DOHH2 (cell line): ENCODE results near the gene P4HA1.
"Not testable (repeated sequence)": the region's sequence is repeated elsewhere in the genome, so short reads cannot be mapped to it uniquely, and the experiment has no call there.

Experiments
- H3F3A ChIP-seq: fragments of 200-600 bp; sonication (generic), shearing (Covaris generic); 2 replicates; pipeline ENCODE4 v1.6.0; 2016; ENCODE audit warnings: antibody characterized with exemption, mild to moderate bottlenecking; ENCODE audit not compliant: control insufficient read depth, insufficient read depth
- H3K27ac ChIP-seq: fragments of 200-600 bp; sonication (generic); 2 replicates; pipeline ENCODE4 v1.5.1; 2014; ENCODE audit warnings: low read depth, mild to moderate bottlenecking, low read length, moderate library complexity
- H3K27me3 ChIP-seq: fragments of 200-600 bp; sonication (generic); 2 replicates; pipeline ENCODE4 v1.6.1; 2014; ENCODE audit warnings: mild to moderate bottlenecking, low read length, mixed read lengths; ENCODE audit not compliant: control insufficient read depth
- H3K36me3 ChIP-seq: fragments of 200-600 bp; sonication (generic); 2 replicates; pipeline ENCODE4 v1.6.1; 2014; ENCODE audit warnings: mild to moderate bottlenecking, low read length, moderate library complexity, mixed read lengths; ENCODE audit not compliant: control insufficient read depth
- H3K4me1 ChIP-seq: fragments of 200-600 bp; sonication (generic); 2 replicates; pipeline ENCODE4 v1.6.1; 2014; ENCODE audit warnings: mild to moderate bottlenecking, low read length, mixed read lengths; ENCODE audit not compliant: control insufficient read depth
- H3K4me2 ChIP-seq: fragments of 200-600 bp; sonication (generic); 2 replicates; pipeline ENCODE4 v1.6.0; 2014; ENCODE audit warnings: mild to moderate bottlenecking, low read length, moderate library complexity
- H3K4me3 ChIP-seq: fragments of 200-600 bp; sonication (generic); 2 replicates; pipeline ENCODE4 v1.5.1; 2014; ENCODE audit warnings: mild to moderate bottlenecking, low read length, mixed read lengths
- H3K79me2 ChIP-seq: fragments of 200-600 bp; sonication (generic); 2 replicates; pipeline ENCODE4 v1.6.1; 2014; ENCODE audit warnings: mild to moderate bottlenecking, low read length, mixed read lengths; ENCODE audit not compliant: control insufficient read depth
- H3K9me2 ChIP-seq: fragments of 200-600 bp; sonication (generic); replicated peaks from 2 replicates; pipeline ENCODE4 v1.6.1; 2014; ENCODE audit warnings: mild to moderate bottlenecking, low read length, mixed read lengths; ENCODE audit not compliant: control insufficient read depth
- H3K9me3 ChIP-seq: fragments of 200-600 bp; sonication (generic); 2 replicates; pipeline ENCODE4 v1.6.1; 2014; ENCODE audit warnings: antibody characterized with exemption, low read length, mixed read lengths; ENCODE audit not compliant: control insufficient read depth, insufficient read depth
- H4K20me1 ChIP-seq: fragments of 200-600 bp; sonication (generic); 2 replicates; pipeline ENCODE4 v1.6.0; 2014; ENCODE audit warnings: low read depth, mild to moderate bottlenecking, antibody characterized with exemption, low read length, moderate library complexity; ENCODE audit not compliant: control insufficient read depth, insufficient read depth
- CTCF ChIP-seq: fragments of 200-600 bp; sonication (generic); IDR thresholded peaks from one replicate; pipeline ENCODE4 v1.5.1; 2014; ENCODE audit warnings: antibody characterized with exemption, mild to moderate bottlenecking, low read depth, low read length; ENCODE audit not compliant: poor library complexity, severe bottlenecking
- EZH2phosphoT487 ChIP-seq: fragments of 200-600 bp; sonication (generic); IDR thresholded peaks from 2 replicates; pipeline ENCODE4 v1.6.1; 2017; ENCODE audit warnings: borderline replicate concordance, mild to moderate bottlenecking, antibody characterized with exemption, low read length, moderate library complexity, mixed read lengths

P4HA1 gene

DNA sequence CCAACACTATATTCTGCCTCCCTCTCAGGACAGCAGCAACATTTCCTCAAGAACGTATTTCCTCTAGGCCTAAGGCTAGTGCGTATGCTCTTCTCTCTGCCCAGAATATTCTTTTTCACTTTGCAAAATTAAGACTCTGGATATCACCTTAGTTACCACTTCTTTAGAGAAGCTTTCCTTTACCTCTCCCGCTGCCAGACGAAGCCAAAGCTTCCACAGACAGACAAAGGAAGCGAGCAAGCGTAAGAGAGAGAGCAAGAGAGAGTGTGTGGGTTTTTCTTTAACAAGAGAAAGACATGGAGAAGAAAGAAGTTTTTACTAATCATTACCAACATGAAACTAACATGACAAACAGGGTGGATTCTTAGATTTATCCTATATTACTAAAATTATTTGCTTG is 64.1 kb downstream of the P4HA1 start:
- H3K27me3 ChIP-seq: no peaks in the 10 kb centered on the region
- H3F3A ChIP-seq: peaks cover 4% of the 10 kb centered on the region; the same call in 1 of the 2 replicates
- TF ChIP-seq CTCF (no peak), EZH2phosphoT487 (no peak)
- H4K20me1 ChIP-seq: no peaks in the 10 kb centered on the region
- H3K4me2 ChIP-seq: no peak overlapping the region
- H3K4me3 ChIP-seq: no peak overlapping the region
- no peak overlapping the region for H3K27ac ChIP-seq
- no peaks in the 10 kb centered on the region for H3K9me3 ChIP-seq
- H3K79me2 ChIP-seq: no peaks in the 10 kb centered on the region
- H3K9me2 ChIP-seq: no peaks in the 10 kb centered on the region
- H3K36me3 ChIP-seq: peaks cover 69% of the 10 kb centered on the region
- H3K4me1 ChIP-seq: no peaks in the 10 kb centered on the region

- not testable (repeated sequence) for H4K20me1 ChIP-seq, H3K4me2 ChIP-seq, H3K4me1 ChIP-seq, H3K27me3 ChIP-seq, H3K9me3 ChIP-seq, H3K79me2 ChIP-seq, H3K9me2 ChIP-seq, H3F3A ChIP-seq, H3K4me3 ChIP-seq, H3K27ac ChIP-seq
- H3K36me3 ChIP-seq: peaks cover 45% of the 10 kb centered on the region
Observed at GRCh38 chr10:73026623-73027022, 70.0 kb downstream of the P4HA1 start.

DNA sequence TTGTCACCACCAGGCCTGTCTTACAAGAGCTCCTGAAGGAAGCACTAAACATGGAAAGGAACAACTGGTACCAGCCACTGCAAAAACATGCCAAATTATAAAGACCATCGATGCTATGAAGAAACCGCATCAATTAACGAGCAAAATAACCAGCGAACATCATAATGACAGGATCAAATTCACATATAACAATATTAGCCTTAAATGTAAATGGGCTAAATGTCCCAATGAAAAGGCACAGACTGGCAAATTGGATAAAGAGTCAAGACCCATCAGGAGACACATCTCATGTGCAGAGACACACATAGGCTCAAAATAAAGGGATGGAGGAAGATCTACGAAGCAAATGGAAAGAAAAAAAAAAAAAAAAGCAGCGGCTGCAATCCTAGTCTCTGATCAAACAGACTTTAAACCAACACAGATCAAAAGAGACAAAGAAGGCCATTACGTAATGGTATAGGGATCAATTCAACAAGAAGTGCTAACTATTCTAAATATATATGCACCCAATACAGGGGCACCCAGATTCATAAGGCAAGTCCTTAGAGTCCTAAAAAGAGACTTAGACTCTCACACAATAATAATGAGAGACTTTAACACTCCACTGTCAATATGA is 73.1 kb downstream of the P4HA1 start:
- H3K79me2 ChIP-seq: peaks cover 10% of the 10 kb centered on the region
- not testable (repeated sequence) for H3K27me3 ChIP-seq, H3K4me2 ChIP-seq, H4K20me1 ChIP-seq, H3K27ac ChIP-seq, H3F3A ChIP-seq, H3K4me1 ChIP-seq, H3K4me3 ChIP-seq, H3K9me2 ChIP-seq, H3K9me3 ChIP-seq
- H3K36me3 ChIP-seq: peaks cover 42% of the 10 kb centered on the region

DNA sequence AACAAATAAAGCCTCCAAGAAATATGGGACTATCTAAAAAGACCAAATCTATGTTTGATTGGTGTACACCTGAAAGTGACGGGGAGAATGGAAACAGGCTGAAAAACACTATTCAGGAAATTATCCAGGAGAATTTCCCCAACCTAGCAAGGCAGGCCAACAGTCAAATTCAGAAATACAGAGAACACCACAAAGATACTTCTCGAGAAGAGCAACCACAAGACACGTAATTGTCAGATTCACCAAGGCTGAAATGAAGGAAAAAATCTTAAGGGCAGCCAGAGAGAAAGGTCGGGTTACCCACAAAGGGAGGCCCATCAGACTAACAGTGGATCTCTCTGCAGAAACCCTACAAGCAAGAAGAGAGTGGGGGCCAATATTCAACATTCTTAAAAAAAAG is 73.7 kb downstream of the P4HA1 start:
- H3F3A ChIP-seq, H3K9me3 ChIP-seq, H3K27ac ChIP-seq, H3K4me2 ChIP-seq, H3K4me1 ChIP-seq, H3K9me2 ChIP-seq, H4K20me1 ChIP-seq, H3K4me3 ChIP-seq, H3K27me3 ChIP-seq: not testable (repeated sequence)
- peaks cover 11% of the 10 kb centered on the region for H3K79me2 ChIP-seq
- H3K36me3 ChIP-seq: peaks cover 43% of the 10 kb centered on the region

DNA sequence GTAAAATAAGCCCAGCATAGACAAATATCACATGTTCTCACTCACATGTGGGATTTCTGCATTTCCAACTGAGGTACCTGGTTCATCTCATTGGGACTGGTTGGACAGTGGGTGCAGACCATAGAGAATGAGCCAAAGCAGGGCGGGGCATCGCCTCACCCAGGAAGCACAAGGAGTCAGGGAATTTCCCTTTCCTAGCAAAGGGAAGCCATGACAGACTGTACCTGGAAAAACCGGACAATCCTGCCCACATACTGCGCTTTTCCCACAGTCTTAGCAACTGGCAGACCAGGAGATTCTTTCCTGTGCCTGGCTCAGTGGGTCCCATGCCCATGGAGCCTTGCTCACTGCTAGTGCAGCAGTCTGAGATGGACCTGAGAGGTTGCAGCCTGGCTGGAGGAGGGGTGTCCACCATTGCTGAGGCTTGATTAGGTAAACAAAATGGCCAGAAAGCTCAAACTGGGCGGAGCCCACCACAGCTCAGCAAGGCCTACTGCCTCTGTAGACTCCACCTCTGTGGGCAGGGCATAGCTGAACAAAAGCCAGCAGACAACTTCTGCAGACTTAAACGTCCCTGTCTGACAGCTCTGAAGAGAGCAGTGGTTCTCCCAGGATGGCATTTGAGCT is 75.0 kb downstream of the P4HA1 start:
- H3K4me3 ChIP-seq, H3K4me2 ChIP-seq, H3K27me3 ChIP-seq, H3K9me2 ChIP-seq, H4K20me1 ChIP-seq, H3K9me3 ChIP-seq, H3F3A ChIP-seq, H3K27ac ChIP-seq, H3K4me1 ChIP-seq: not testable (repeated sequence)
- H3K36me3 ChIP-seq: peaks cover 50% of the 10 kb centered on the region
- H3K79me2 ChIP-seq: peaks cover 11% of the 10 kb centered on the region
